ENCODE measurements around the gene CPXM1.

CPXM1 gene

DNA sequence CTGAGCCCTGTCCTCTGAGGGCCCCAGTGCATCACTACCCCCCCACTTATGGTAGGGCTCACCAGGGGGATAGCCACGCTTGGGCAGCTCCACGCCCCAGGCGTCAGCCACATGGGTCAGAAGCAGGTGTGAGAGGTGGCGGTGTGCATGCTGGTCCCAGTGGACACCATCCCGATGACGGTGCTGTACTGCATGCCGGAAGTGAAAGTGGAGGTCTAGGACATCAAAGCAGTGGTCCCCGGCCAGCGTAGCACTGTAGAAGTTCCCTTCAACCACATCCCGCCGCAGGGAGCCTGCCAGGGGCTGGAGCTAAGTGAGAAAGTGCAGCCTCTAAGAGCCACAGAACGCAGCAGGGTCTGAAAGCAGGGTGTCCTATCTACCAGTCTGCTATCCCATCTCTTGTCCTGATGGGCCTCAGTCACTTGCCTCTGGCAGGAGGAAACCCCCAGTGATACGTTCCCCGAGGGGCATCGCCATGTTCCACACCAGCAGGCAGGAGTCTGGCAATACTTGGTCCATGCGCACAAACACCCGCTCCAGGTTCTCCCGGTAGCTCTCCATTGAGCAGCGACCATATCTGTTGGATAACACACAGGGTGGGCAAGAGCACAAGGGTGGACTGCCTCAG, 37.9 kb upstream of the CPXM1 start:
- peak overlapping the region; percentile 25 for H3K4me2 ChIP-seq (ENCODE audit: low read depth, low read length, poor library complexity, severe bottlenecking)
- H3K9me3 ChIP-seq (ENCODE audit: insufficient read depth, low read depth, low read length) = no peaks in the 10 kb centered on the region

DNA sequence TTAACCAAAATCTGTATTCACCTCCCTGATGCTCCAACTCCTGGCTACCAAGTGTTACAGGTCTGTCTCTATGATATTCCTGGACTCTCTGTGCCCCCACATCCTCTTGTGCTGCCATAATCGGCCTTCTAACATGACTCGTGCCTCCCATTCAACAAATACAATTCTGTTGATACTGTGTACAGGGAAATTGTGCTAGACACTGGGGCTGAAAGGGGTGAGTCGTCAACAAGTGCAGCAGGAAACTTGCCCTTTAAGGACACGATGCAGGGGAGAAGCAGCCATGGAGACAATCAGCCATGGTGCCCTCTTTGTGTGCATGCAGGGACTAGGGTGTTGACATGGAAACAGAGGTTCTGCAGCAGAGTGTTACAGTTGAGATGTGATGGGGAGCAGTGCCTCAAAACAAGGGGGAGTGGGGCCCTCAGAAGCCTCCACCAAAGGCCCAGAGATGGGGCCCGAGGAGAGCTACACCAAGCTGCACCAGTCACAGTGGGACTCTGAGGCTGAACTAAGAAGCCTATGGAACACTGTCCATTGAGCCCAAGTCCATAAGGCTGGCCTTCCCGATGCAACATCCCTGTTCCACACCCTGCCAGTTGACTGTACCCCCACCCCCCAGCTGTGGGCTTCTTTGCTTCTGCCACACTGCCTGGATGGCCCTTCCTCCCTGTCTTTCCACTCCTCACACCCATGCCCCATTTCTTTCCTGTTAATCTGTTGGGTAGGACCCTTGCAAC, 37.0 kb upstream of the CPXM1 start:
- Histone ChIP-seq H3K4me2 (ENCODE audit: low read depth, low read length, poor library complexity, severe bottlenecking) (no peak overlapping the region), H3K9me2 (replicated peaks; ENCODE audit: low read depth, low read length) (no peaks in the 10 kb centered on the region), H3K9ac (ENCODE audit: low read depth, low read length, poor library complexity, severe bottlenecking) (no peak overlapping the region), H3K36me3 (ENCODE audit: insufficient read depth, low read length) (no peaks in the 10 kb centered on the region), H3K4me3 (ENCODE audit: low read length, poor library complexity, severe bottlenecking) (no peak overlapping the region), H4K20me1 (ENCODE audit: insufficient read depth, low read length, poor library complexity, severe bottlenecking) (no peaks in the 10 kb centered on the region), H3K27me3 (ENCODE audit: insufficient read depth, low read length, poor library complexity, severe bottlenecking) (no peaks in the 10 kb centered on the region), H3F3A (ENCODE audit: low read depth) (no peaks in the 10 kb centered on the region), H2AFZ (ENCODE audit: low read length) (no peak overlapping the region), H3K79me2 (ENCODE audit: insufficient read depth, low read length) (peaks cover 30% of the 10 kb centered on the region; the same call in 1 of the 2 replicates), H3K9me3 (ENCODE audit: insufficient read depth, low read depth, low read length) (no peaks in the 10 kb centered on the region), H3K4me1 (ENCODE audit: insufficient read depth, low read length, poor library complexity, severe bottlenecking) (peaks cover 21% of the 10 kb centered on the region)
- TF ChIP-seq EZH2phosphoT487 (IDR thresholded peaks at IDR 0.05; ENCODE audit: borderline replicate concordance) = no peak
- TF ChIP-seq, protein P1, sequence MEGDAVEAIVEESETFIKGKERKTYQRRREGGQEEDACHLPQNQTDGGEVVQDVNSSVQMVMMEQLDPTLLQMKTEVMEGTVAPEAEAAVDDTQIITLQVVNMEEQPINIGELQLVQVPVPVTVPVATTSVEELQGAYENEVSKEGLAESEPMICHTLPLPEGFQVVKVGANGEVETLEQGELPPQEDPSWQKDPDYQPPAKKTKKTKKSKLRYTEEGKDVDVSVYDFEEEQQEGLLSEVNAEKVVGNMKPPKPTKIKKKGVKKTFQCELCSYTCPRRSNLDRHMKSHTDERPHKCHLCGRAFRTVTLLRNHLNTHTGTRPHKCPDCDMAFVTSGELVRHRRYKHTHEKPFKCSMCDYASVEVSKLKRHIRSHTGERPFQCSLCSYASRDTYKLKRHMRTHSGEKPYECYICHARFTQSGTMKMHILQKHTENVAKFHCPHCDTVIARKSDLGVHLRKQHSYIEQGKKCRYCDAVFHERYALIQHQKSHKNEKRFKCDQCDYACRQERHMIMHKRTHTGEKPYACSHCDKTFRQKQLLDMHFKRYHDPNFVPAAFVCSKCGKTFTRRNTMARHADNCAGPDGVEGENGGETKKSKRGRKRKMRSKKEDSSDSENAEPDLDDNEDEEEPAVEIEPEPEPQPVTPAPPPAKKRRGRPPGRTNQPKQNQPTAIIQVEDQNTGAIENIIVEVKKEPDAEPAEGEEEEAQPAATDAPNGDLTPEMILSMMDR (conservative IDR thresholded peaks at IDR 0.05; ENCODE audit: low read length) = no peak

More for the DNA sequence above, 37.9 kb upstream of the CPXM1 start:
- Histone ChIP-seq H3K9ac (ENCODE audit: low read depth, low read length, poor library complexity, severe bottlenecking) (no peak overlapping the region), H3K79me2 (ENCODE audit: insufficient read depth, low read length) (peaks cover 30% of the 10 kb centered on the region; the same call in 1 of the 2 replicates), H4K20me1 (ENCODE audit: insufficient read depth, low read length, poor library complexity, severe bottlenecking) (no peaks in the 10 kb centered on the region), H2AFZ (ENCODE audit: low read length) (no peak overlapping the region), H3K4me3 (ENCODE audit: low read length, poor library complexity, severe bottlenecking) (no peak overlapping the region), H3K36me3 (ENCODE audit: insufficient read depth, low read length) (no peaks in the 10 kb centered on the region), H3F3A (ENCODE audit: low read depth) (no peaks in the 10 kb centered on the region), H3K9me2 (replicated peaks; ENCODE audit: low read depth, low read length) (no peaks in the 10 kb centered on the region), H3K4me1 (ENCODE audit: insufficient read depth, low read length, poor library complexity, severe bottlenecking) (peaks cover 21% of the 10 kb centered on the region), H3K27me3 (ENCODE audit: insufficient read depth, low read length, poor library complexity, severe bottlenecking) (no peaks in the 10 kb centered on the region)
- TF ChIP-seq EZH2phosphoT487 (IDR thresholded peaks at IDR 0.05; ENCODE audit: borderline replicate concordance) = no peak
- TF ChIP-seq, protein P1 (conservative IDR thresholded peaks at IDR 0.05; ENCODE audit: low read length) = no peak

DNA sequence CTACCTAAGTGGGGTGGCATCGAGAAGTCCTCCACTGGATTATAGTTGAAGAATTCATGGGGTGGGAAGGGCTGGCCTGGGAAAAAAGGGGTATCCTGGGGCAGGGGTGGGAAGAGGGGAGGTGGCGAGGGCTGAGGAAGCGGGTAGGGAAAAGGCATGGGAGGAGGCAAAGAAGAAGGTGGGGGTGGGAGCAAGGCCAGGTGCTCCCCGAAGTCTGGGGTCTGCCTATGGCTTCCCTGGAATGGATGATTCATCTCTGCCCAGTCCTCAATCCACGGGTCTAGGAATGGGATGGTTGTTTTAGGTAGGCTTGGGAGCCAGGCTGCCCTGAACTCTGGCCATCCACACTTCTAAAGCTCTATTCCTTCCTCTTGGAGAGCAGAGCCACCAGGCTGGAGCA, 35.6 kb upstream of the CPXM1 start:
- no peak for TF ChIP-seq EZH2phosphoT487 (IDR thresholded peaks at IDR 0.05; ENCODE audit: borderline replicate concordance)
- TF ChIP-seq, protein P1 (conservative IDR thresholded peaks at IDR 0.05; ENCODE audit: low read length) = no peak
- H3K4me2 ChIP-seq (ENCODE audit: low read depth, low read length, poor library complexity, severe bottlenecking) = no peak overlapping the region
- no peaks in the 10 kb centered on the region for H3F3A ChIP-seq (ENCODE audit: low read depth)
- H3K9me2 ChIP-seq (replicated peaks; ENCODE audit: low read depth, low read length) = no peaks in the 10 kb centered on the region
- H3K9me3 ChIP-seq (ENCODE audit: insufficient read depth, low read depth, low read length) = no peaks in the 10 kb centered on the region
- H3K27me3 ChIP-seq (ENCODE audit: insufficient read depth, low read length, poor library complexity, severe bottlenecking) = no peaks in the 10 kb centered on the region
- no peaks in the 10 kb centered on the region for H3K36me3 ChIP-seq (ENCODE audit: insufficient read depth, low read length)
- H3K4me1 ChIP-seq (ENCODE audit: insufficient read depth, low read length, poor library complexity, severe bottlenecking) = peaks cover 10% of the 10 kb centered on the region
- no peak overlapping the region for H3K4me3 ChIP-seq (ENCODE audit: low read length, poor library complexity, severe bottlenecking)
- H3K79me2 ChIP-seq (ENCODE audit: insufficient read depth, low read length) = peaks cover 16% of the 10 kb centered on the region; the same call in 1 of the 2 replicates
- no peak overlapping the region for H3K9ac ChIP-seq (ENCODE audit: low read depth, low read length, poor library complexity, severe bottlenecking)
- no peaks in the 10 kb centered on the region for H4K20me1 ChIP-seq (ENCODE audit: insufficient read depth, low read length, poor library complexity, severe bottlenecking)
- no peak overlapping the region for H2AFZ ChIP-seq (ENCODE audit: low read length)

Data from Loucy (cell line).